ENCODE data around the gene OPCML. TPM values are rescaled to one million over a fixed set of nuclear protein-coding genes. Genes with fewer than 3 reads are reported as not detected.

OPCML gene
- total RNA-seq, 1 experiment from 2014 or later: not detected

DNA sequence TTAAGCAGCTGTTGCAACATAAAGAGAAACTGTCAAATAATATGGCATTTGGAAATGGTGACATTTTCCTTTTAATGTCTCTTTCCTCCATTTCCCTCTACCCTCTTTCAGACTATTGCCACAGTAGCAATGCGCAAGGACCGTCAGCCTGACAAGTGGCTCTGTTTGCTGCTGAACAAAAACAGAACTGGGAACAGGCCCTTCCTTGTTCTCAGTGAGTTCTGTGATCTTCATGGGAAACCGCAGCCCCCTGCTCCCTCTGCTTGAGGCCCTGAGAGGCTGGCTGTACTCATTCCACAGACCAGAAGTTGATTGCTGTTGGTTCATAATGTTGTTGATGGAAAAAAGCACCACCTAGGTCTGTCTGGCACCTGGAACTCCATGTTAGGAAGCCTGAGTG, 559.7 kb downstream of the OPCML start:
- no peaks in the 10 kb centered on the region for H3K4me1 Mint-ChIP-seq (ENCODE audit: low read depth, unreplicated experiment)
- intact Hi-C loops (cut with micrococcal nuclease; ENCODE audit: unreplicated experiment): no loop called here

DNA sequence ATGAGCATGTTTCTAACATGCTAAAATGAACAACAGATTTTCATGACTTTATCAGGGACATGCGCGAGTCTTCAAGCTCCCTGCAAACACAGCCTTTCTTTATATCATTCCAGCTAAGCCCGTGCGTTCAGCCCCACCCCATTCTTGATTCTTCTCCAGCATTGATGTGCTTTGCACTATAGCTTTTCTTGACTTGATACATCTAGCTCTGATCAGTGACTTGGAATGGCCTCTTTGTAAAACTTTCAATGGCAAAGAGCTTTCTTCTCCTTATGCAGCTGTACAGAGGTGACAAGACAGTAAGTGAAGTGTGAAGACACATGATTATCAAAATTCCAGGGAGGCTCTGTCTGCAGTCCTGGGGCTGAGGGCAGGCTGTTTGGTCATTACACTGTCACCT, 561.0 kb downstream of the OPCML start:
- BruUV-seq (replicated peaks): no TSS peak
- no peaks in the 10 kb centered on the region for H3K9me3 ChIP-seq
- peaks cover 15% of the 10 kb centered on the region for H3K9me3 Mint-ChIP-seq (ENCODE audit: unreplicated experiment)
- no peak for DNase-seq
- H3K4me1 Mint-ChIP-seq (ENCODE audit: low read depth, unreplicated experiment): no peaks in the 10 kb centered on the region
- POLR2A ChIA-PET: no interaction called here
- no peaks in the 10 kb centered on the region for H3K4me1 ChIP-seq
- TF ChIP-seq, protein P1, sequence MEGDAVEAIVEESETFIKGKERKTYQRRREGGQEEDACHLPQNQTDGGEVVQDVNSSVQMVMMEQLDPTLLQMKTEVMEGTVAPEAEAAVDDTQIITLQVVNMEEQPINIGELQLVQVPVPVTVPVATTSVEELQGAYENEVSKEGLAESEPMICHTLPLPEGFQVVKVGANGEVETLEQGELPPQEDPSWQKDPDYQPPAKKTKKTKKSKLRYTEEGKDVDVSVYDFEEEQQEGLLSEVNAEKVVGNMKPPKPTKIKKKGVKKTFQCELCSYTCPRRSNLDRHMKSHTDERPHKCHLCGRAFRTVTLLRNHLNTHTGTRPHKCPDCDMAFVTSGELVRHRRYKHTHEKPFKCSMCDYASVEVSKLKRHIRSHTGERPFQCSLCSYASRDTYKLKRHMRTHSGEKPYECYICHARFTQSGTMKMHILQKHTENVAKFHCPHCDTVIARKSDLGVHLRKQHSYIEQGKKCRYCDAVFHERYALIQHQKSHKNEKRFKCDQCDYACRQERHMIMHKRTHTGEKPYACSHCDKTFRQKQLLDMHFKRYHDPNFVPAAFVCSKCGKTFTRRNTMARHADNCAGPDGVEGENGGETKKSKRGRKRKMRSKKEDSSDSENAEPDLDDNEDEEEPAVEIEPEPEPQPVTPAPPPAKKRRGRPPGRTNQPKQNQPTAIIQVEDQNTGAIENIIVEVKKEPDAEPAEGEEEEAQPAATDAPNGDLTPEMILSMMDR (IDR thresholded peaks at IDR 0.05; ENCODE audit: insufficient read depth in 1 of 2, low read depth in 1 of 2, low read length in 1 of 2, severe bottlenecking in 1 of 2, unreplicated experiment in 1 of 2): no peak
- H3K27me3 Mint-ChIP-seq (ENCODE audit: insufficient read depth, unreplicated experiment): peaks cover 3% of the 10 kb centered on the region
- no peaks in the 10 kb centered on the region for H3K36me3 ChIP-seq (ENCODE audit: control insufficient read depth, insufficient read depth, low read length)
- CTCF ChIA-PET: interaction anchor here (1.5 kb wide), 1 partner anchor 30 kb away, joined by 3 read pairs; no protein-coding TSS in a partner anchor
- no peaks in the 10 kb centered on the region for H3K27me3 ChIP-seq (replicated peaks; ENCODE audit: control insufficient read depth, insufficient read depth, low read length)
- H3K4me3 ChIP-seq (ENCODE audit: low read depth, low read length): no peak overlapping the region
- intact Hi-C loops (cut with micrococcal nuclease; ENCODE audit: unreplicated experiment): no loop called here
- H3K27ac Mint-ChIP-seq (ENCODE audit: unreplicated experiment): no peak overlapping the region
- H3K4me3 Mint-ChIP-seq (ENCODE audit: unreplicated experiment): no peak overlapping the region
- H3K36me3 Mint-ChIP-seq (ENCODE audit: insufficient read depth, unreplicated experiment): no peaks in the 10 kb centered on the region

More for the DNA sequence above, 559.7 kb downstream of the OPCML start:
- H3K36me3 Mint-ChIP-seq (ENCODE audit: insufficient read depth, unreplicated experiment): no peaks in the 10 kb centered on the region
- H3K9me3 Mint-ChIP-seq (ENCODE audit: unreplicated experiment): peaks cover 15% of the 10 kb centered on the region
- DNase-seq: no peak
- H3K27me3 ChIP-seq (replicated peaks; ENCODE audit: control insufficient read depth, insufficient read depth, low read length): no peaks in the 10 kb centered on the region
- no TSS peak for BruUV-seq (replicated peaks)
- no peaks in the 10 kb centered on the region for H3K36me3 ChIP-seq (ENCODE audit: control insufficient read depth, insufficient read depth, low read length)
- H3K9me3 ChIP-seq: no peaks in the 10 kb centered on the region
- CTCF ChIA-PET: no interaction called here
- TF ChIP-seq, protein P1 (IDR thresholded peaks at IDR 0.05; ENCODE audit: insufficient read depth in 1 of 2, low read depth in 1 of 2, low read length in 1 of 2, severe bottlenecking in 1 of 2, unreplicated experiment in 1 of 2): no peak
- H3K4me3 Mint-ChIP-seq (ENCODE audit: unreplicated experiment): no peak overlapping the region
- no peak overlapping the region for H3K4me3 ChIP-seq (ENCODE audit: low read depth, low read length)
- POLR2A ChIA-PET: no interaction called here
- H3K4me1 ChIP-seq: no peaks in the 10 kb centered on the region
- H3K27me3 Mint-ChIP-seq (ENCODE audit: insufficient read depth, unreplicated experiment): peaks cover 3% of the 10 kb centered on the region
- H3K27ac Mint-ChIP-seq (ENCODE audit: unreplicated experiment): no peak overlapping the region

DNA sequence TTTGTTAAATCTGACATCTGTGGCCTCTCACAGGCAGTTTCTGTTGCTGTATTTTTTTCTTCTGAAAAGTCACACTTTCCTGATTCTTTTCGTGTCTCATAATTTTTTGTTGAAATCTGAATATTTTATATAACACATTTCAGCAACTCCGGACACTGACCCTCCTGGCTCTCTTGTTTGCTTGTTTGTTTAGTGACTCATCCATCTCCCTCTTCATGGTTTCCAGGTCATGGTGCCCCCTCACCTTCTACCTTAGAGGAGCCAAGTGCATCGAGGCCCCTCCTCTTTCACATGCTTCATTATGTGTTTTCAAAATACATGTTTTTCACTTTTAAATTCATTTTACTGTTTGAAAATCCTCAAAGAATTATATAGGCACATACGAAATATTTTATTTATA, 562.4 kb downstream of the OPCML start:
- Histone ChIP-seq H3K27me3 (replicated peaks; ENCODE audit: control insufficient read depth, insufficient read depth, low read length) (no peaks in the 10 kb centered on the region), H3K4me1 (no peaks in the 10 kb centered on the region), H3K9me3 (no peaks in the 10 kb centered on the region), H3K4me3 (ENCODE audit: low read depth, low read length) (no peak overlapping the region), H3K36me3 (ENCODE audit: control insufficient read depth, insufficient read depth, low read length) (no peaks in the 10 kb centered on the region)
- BruUV-seq (replicated peaks): no TSS peak
- no peaks in the 10 kb centered on the region for H3K36me3 Mint-ChIP-seq (ENCODE audit: insufficient read depth, unreplicated experiment)
- H3K27me3 Mint-ChIP-seq (ENCODE audit: insufficient read depth, unreplicated experiment): peaks cover 3% of the 10 kb centered on the region
- intact Hi-C loops (cut with micrococcal nuclease; ENCODE audit: unreplicated experiment): no loop called here
- ChIA-PET CTCF (no interaction called here), POLR2A (no interaction called here)
- H3K27ac Mint-ChIP-seq (ENCODE audit: unreplicated experiment): no peak overlapping the region
- DNase-seq: no peak
- no peaks in the 10 kb centered on the region for H3K4me1 Mint-ChIP-seq (ENCODE audit: low read depth, unreplicated experiment)
- H3K4me3 Mint-ChIP-seq (ENCODE audit: unreplicated experiment): no peak overlapping the region
- TF ChIP-seq, protein P1 (IDR thresholded peaks at IDR 0.05; ENCODE audit: insufficient read depth in 1 of 2, low read depth in 1 of 2, low read length in 1 of 2, severe bottlenecking in 1 of 2, unreplicated experiment in 1 of 2): no peak
- peaks cover 9% of the 10 kb centered on the region for H3K9me3 Mint-ChIP-seq (ENCODE audit: unreplicated experiment)
